ENCODE data around the gene HMCN1. TPM values are rescaled to one million over a fixed set of nuclear protein-coding genes. Genes with fewer than 3 reads are reported as not detected.

The HMCN1 gene
- total and polyA plus RNA-seq, 4 donors: 3.2 to 149 (median 15.4) TPM

DNA sequence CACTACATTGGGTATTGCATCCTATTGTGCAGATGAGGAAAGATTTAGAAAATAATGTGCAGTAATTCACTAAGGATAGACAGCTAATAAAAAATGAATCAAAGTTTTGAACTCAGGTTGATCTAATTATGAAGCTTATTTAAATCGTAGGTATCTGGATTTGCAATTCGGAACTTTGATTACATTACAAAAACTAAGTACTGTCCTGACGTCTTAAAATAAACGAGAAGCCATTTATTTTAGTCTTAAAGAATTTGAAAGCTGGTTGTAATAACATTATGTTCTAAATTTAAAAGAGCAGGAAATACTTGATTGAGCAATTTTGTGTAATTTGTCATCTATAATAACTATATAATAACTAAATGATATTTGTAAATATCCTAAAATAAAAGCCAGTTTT, 404.9 kb downstream of the HMCN1 start:
- peaks cover 0 to 8% (median 3%) of the 10 kb centered on the region in 4 donors for H3K36me3 ChIP-seq (ENCODE audit: control insufficient read depth in 4 of 4, insufficient read depth in 4 of 4, low read length in 4 of 4)
- TF ChIP-seq, protein P1, sequence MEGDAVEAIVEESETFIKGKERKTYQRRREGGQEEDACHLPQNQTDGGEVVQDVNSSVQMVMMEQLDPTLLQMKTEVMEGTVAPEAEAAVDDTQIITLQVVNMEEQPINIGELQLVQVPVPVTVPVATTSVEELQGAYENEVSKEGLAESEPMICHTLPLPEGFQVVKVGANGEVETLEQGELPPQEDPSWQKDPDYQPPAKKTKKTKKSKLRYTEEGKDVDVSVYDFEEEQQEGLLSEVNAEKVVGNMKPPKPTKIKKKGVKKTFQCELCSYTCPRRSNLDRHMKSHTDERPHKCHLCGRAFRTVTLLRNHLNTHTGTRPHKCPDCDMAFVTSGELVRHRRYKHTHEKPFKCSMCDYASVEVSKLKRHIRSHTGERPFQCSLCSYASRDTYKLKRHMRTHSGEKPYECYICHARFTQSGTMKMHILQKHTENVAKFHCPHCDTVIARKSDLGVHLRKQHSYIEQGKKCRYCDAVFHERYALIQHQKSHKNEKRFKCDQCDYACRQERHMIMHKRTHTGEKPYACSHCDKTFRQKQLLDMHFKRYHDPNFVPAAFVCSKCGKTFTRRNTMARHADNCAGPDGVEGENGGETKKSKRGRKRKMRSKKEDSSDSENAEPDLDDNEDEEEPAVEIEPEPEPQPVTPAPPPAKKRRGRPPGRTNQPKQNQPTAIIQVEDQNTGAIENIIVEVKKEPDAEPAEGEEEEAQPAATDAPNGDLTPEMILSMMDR (IDR thresholded peaks at IDR 0.05; ENCODE audit: control extremely low read depth, extremely low read depth): no peak
- no peaks in the 10 kb centered on the region for H3K27me3 ChIP-seq (ENCODE audit: control insufficient read depth in 3 of 3, insufficient read depth in 3 of 3, low read length in 2 of 3)
- H3K9me3 ChIP-seq (ENCODE audit: control insufficient read depth in 4 of 4, insufficient read depth in 3 of 4, low read length in 3 of 4): peaks cover 0 to 3% (median 0%) of the 10 kb centered on the region in 4 donors
- no peak overlapping the region for H3K4me3 ChIP-seq
- H3K9ac ChIP-seq (ENCODE audit: insufficient read depth in 1 of 2, low read length in 2 of 2): no peak overlapping the region
- 66 to 73% methylated on average over 4 of the region's 4 CpGs for WGBS, 2 donors
- peaks cover 0 to 1% (median 0%) of the 10 kb centered on the region in 5 donors for H3K4me1 ChIP-seq (ENCODE audit: control insufficient read depth in 5 of 5, insufficient read depth in 5 of 5, low read length in 5 of 5)
- H3K27ac ChIP-seq (ENCODE audit: low read depth in 1 of 2, low read length in 1 of 2): no peak overlapping the region
- DNase-seq (no peak), ATAC-seq (ENCODE audit: insufficient read depth, low FRiP score) (no peak)

DNA sequence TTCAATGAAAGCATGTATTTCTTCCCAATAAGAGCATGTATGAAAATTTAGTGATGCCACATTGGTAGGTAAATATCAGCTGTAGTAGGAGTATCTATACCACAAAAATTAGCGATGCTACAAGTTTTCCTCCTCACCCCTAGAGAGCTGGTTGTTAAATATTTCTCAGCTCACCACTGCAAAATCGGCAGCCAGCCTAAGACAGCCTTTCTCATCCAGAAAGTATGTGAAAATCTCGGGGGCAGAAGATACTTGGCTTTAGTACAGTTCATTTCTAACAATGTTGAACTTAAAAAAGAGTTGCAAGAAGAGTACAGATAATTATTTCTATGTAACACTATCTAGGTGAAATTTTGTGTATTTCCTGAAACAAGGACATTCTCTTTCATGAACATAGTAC, 405.5 kb downstream of the HMCN1 start:
- TF ChIP-seq, protein P1 (IDR thresholded peaks at IDR 0.05; ENCODE audit: control extremely low read depth, extremely low read depth): no peak
- Histone ChIP-seq H3K36me3 (ENCODE audit: control insufficient read depth in 4 of 4, insufficient read depth in 4 of 4, low read length in 4 of 4) (peaks cover 0 to 8% (median 3%) of the 10 kb centered on the region in 4 donors), H3K27ac (ENCODE audit: low read depth in 1 of 2, low read length in 1 of 2) (no peak overlapping the region), H3K4me1 (ENCODE audit: control insufficient read depth in 5 of 5, insufficient read depth in 5 of 5, low read length in 5 of 5) (peaks cover 0 to 1% (median 0%) of the 10 kb centered on the region in 5 donors), H3K9ac (ENCODE audit: insufficient read depth in 1 of 2, low read length in 2 of 2) (no peak overlapping the region), H3K27me3 (ENCODE audit: control insufficient read depth in 3 of 3, insufficient read depth in 3 of 3, low read length in 2 of 3) (no peaks in the 10 kb centered on the region), H3K9me3 (ENCODE audit: control insufficient read depth in 4 of 4, insufficient read depth in 3 of 4, low read length in 3 of 4) (peaks cover 0 to 3% (median 0%) of the 10 kb centered on the region in 4 donors), H3K4me3 (no peak overlapping the region)
- no peak for ATAC-seq (ENCODE audit: insufficient read depth, low FRiP score)
- no peak for DNase-seq
- 73 to 76% methylated on average over 3 of the region's 3 CpGs for WGBS, 2 donors

DNA sequence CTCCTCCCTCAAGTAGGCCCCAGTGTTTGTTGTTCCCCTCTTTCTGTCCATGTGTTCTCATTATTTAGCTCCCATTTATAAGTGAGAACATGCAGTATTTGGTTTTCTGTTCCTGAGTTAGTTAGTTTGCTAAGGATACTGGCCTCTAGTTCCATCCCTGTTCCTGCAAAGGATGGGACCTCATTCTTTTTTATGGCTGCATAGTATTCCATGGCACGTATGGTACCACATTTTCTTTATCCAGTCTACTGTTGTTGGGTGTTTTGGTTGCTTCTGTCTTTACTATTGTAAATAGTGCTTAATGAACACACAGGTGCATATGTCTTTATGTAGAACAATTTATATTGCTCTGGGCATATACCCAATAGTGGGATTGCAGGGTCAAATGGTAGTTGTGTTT, 408.0 kb downstream of the HMCN1 start:
- Histone ChIP-seq H3K4me1 (ENCODE audit: control insufficient read depth in 5 of 5, insufficient read depth in 5 of 5, low read length in 5 of 5) (peaks cover 0 to 1% (median 0%) of the 10 kb centered on the region in 5 donors), H3K27ac (ENCODE audit: low read depth in 1 of 2, low read length in 1 of 2) (no peak overlapping the region), H3K9ac (ENCODE audit: insufficient read depth in 1 of 2, low read length in 2 of 2) (no peak overlapping the region), H3K36me3 (ENCODE audit: control insufficient read depth in 4 of 4, insufficient read depth in 4 of 4, low read length in 4 of 4) (peaks cover 2 to 10% (median 5%) of the 10 kb centered on the region in 4 donors), H3K4me3 (no peak overlapping the region), H3K9me3 (ENCODE audit: control insufficient read depth in 4 of 4, insufficient read depth in 3 of 4, low read length in 3 of 4) (peaks cover 0 to 3% (median 0%) of the 10 kb centered on the region in 4 donors), H3K27me3 (ENCODE audit: control insufficient read depth in 3 of 3, insufficient read depth in 3 of 3, low read length in 2 of 3) (no peaks in the 10 kb centered on the region)
- no peak for DNase-seq
- TF ChIP-seq, protein P1 (IDR thresholded peaks at IDR 0.05; ENCODE audit: control extremely low read depth, extremely low read depth): no peak
- WGBS, 2 donors: 97 to 99% methylated on average over 1 of the region's 1 CpG
- no peak for ATAC-seq (ENCODE audit: insufficient read depth, low FRiP score)

DNA sequence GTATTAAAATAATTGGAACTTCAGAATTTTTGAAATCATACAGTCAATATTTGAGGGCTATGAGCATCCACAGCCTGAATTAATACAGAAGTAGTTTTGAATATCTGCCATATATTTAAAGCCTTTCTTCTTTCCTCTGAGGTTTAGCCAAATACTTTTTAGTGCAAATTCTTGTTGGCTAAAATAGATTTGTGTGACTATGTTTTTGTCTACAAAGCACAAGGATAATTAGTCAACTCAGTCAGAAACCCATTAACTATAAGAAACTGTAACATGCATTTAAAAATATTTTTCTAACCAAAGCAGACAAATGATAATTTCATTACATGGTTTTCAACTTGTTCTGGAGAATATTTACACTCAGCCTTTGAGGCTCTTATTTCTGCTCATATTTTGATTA, 408.7 kb downstream of the HMCN1 start:
- Histone ChIP-seq H3K9ac (ENCODE audit: insufficient read depth in 1 of 2, low read length in 2 of 2) (no peak overlapping the region), H3K36me3 (ENCODE audit: control insufficient read depth in 4 of 4, insufficient read depth in 4 of 4, low read length in 4 of 4) (peaks cover 0 to 10% (median 3%) of the 10 kb centered on the region in 4 donors), H3K27ac (ENCODE audit: low read depth in 1 of 2, low read length in 1 of 2) (no peak overlapping the region), H3K4me1 (ENCODE audit: control insufficient read depth in 5 of 5, insufficient read depth in 5 of 5, low read length in 5 of 5) (peaks cover 0 to 1% (median 0%) of the 10 kb centered on the region in 5 donors), H3K4me3 (no peak overlapping the region), H3K9me3 (ENCODE audit: control insufficient read depth in 4 of 4, insufficient read depth in 3 of 4, low read length in 3 of 4) (peaks cover 0 to 3% (median 0%) of the 10 kb centered on the region in 4 donors), H3K27me3 (ENCODE audit: control insufficient read depth in 3 of 3, insufficient read depth in 3 of 3, low read length in 2 of 3) (no peaks in the 10 kb centered on the region)
- DNase-seq (no peak), ATAC-seq (ENCODE audit: insufficient read depth, low FRiP score) (no peak)
- TF ChIP-seq, protein P1 (IDR thresholded peaks at IDR 0.05; ENCODE audit: control extremely low read depth, extremely low read depth): no peak

All from lung (tissue), 12 donors.